HepG2 (cell line): Measurements from ENCODE around the gene IGFN1. TPM values are rescaled to one million over a fixed set of nuclear protein-coding genes. Genes with fewer than 3 reads are reported as not detected.
A peak's percentile ranks its signal among the peaks of the same experiment; 100 is the strongest.

ENCODE experiments used
- ELF4 ChIP-seq: sonication (generic); formaldehyde crosslinking; IDR thresholded peaks from 2 replicates; pipeline ENCODE4 v1.5.0; 2020; ENCODE audit warnings: missing genetic modification reagents, mild to moderate bottlenecking, moderate library complexity, borderline replicate concordance
- GLI4 ChIP-seq: sonication (generic); formaldehyde crosslinking; IDR thresholded peaks from 2 replicates; pipeline ENCODE4 v1.5.1; 2020; ENCODE audit warnings: missing genetic modification reagents, mild to moderate bottlenecking, moderate library complexity, borderline replicate concordance
- HINFP ChIP-seq: sonication (generic); formaldehyde crosslinking; IDR thresholded peaks from 2 replicates; pipeline ENCODE4 v1.4.0; 2020; ENCODE audit warnings: low read depth, mild to moderate bottlenecking, missing genetic modification reagents
- KDM1A ChIP-seq: IDR thresholded peaks from 2 replicates; pipeline ENCODE4 v1.6.1; 2016; ENCODE audit warnings: missing compliant biosample characterization
- MATR3 ChIP-seq: sonication (generic); formaldehyde crosslinking; IDR thresholded peaks from 2 replicates; pipeline ENCODE4 v1.4.0; 2020; ENCODE audit warnings: missing genetic modification reagents
- NONO ChIP-seq, 2 experiments: fragments of 450-650 bp in 1 of 2; sonication (generic) in 1 of 2; formaldehyde crosslinking in 1 of 2; IDR thresholded peaks in 1 of 2; conservative IDR thresholded peaks in 1 of 2; 2 replicates each; pipeline versions ENCODE4 v1.6.1 to v1.8.0; 2017 to 2022; ENCODE audit warnings: mild to moderate bottlenecking in 1 of 2, missing genetic modification reagents in 1 of 2, moderate library complexity in 1 of 2
- PRDM4 ChIP-seq: sonication (generic); formaldehyde crosslinking; IDR thresholded peaks from 2 replicates; pipeline ENCODE4 v1.9.0; 2021; ENCODE audit warnings: missing genetic modification reagents, borderline replicate concordance
- SKIL ChIP-seq: sonication (generic); formaldehyde crosslinking; IDR thresholded peaks from 2 replicates; pipeline ENCODE4 v1.8.0; 2022; ENCODE audit warnings: missing genetic modification reagents, mild to moderate bottlenecking, moderate library complexity, borderline replicate concordance
- SMAD1 ChIP-seq: sonication (generic); formaldehyde crosslinking; IDR thresholded peaks from 2 replicates; pipeline ENCODE4 v1.4.0; 2020; ENCODE audit warnings: missing genetic modification reagents, low read depth, mild to moderate bottlenecking, borderline replicate concordance
- TBX3 ChIP-seq: fragments of 450-650 bp; IDR thresholded peaks from 2 replicates; pipeline ENCODE4 v1.6.1; 2017; ENCODE audit warnings: antibody characterized with exemption, mild to moderate bottlenecking, inconsistent platforms, borderline replicate concordance
- ZBTB38 ChIP-seq: sonication (generic); formaldehyde crosslinking; IDR thresholded peaks from 2 replicates; pipeline ENCODE4 v1.5.1; 2020; ENCODE audit warnings: mild to moderate bottlenecking, missing genetic modification reagents
- ZFY ChIP-seq: sonication (generic); formaldehyde crosslinking; IDR thresholded peaks from 2 replicates; pipeline ENCODE4 v1.4.0; 2020; ENCODE audit warnings: missing genetic modification reagents
- ZNF432 ChIP-seq: sonication (generic); formaldehyde crosslinking; IDR thresholded peaks from 2 replicates; pipeline ENCODE4 v1.5.0; 2020; ENCODE audit warnings: missing genetic modification reagents, mild to moderate bottlenecking, borderline replicate concordance
- ZNF484 ChIP-seq: sonication (generic); formaldehyde crosslinking; IDR thresholded peaks from 2 replicates; pipeline ENCODE4 v1.5.1; 2020; ENCODE audit warnings: mild to moderate bottlenecking, low read depth, missing genetic modification reagents, borderline replicate concordance
- ZNF563 ChIP-seq: sonication (generic); formaldehyde crosslinking; IDR thresholded peaks from 2 replicates; pipeline ENCODE4 v1.8.0; 2022; ENCODE audit warnings: mild to moderate bottlenecking, moderate library complexity, missing genetic modification reagents
- ZNF674 ChIP-seq: sonication (generic); formaldehyde crosslinking; IDR thresholded peaks from 2 replicates; pipeline ENCODE4 v1.5.0; 2020; ENCODE audit warnings: low read depth, mild to moderate bottlenecking, missing genetic modification reagents
- ZNF841 ChIP-seq: sonication (generic); formaldehyde crosslinking; IDR thresholded peaks from 2 replicates; pipeline ENCODE4 v1.8.1; 2023; ENCODE audit warnings: missing genetic modification reagents, borderline replicate concordance
- ZSCAN12 ChIP-seq: sonication (generic); formaldehyde crosslinking; IDR thresholded peaks from 2 replicates; pipeline ENCODE4 v1.9.0; 2021; ENCODE audit warnings: mild to moderate bottlenecking, missing genetic modification reagents
- polyA plus RNA-seq, 8 experiments: library from polyadenylated mRNA; depleted of rRNA in 3 of 8; stranded (reverse) in 7 of 8; unstranded in 1 of 8; fragments of >200 nt; fragmentation: Illumina TruSeq in 4 of 8; extraction: Trizol in 4 of 8; gene quantifications; 2 replicates each; pipeline versions ENCODE4 v1.2.1 to v1.2.3, GENCODE V29; 2011 to 2016; ENCODE audit warnings: low read depth in 4 of 8, missing spikeins in 1 of 8, mixed read lengths in 1 of 8; ENCODE audit not compliant: insufficient read depth in 1 of 8
- total RNA-seq, 5 experiments: library from RNA; depleted of rRNA; stranded (reverse); fragments of >200 nt; fragmentation: Illumina TruSeq; extraction: Trizol; gene quantifications; 2 replicates each; pipeline ENCODE4 v1.2.3, GENCODE V29; 2016; ENCODE audit warnings: low read depth in 1 of 5
- TF ChIP-seq, protein P1 (sequence below): sonication (generic); formaldehyde crosslinking; IDR thresholded peaks from 2 replicates; pipeline ENCODE4 v1.5.1; 2020; ENCODE audit warnings: missing genetic modification reagents, mild to moderate bottlenecking, borderline replicate concordance

The IGFN1 gene
- total and polyA plus RNA-seq, 2 of the 13 experiments (the other 11 are each of a cell fraction or from before 2014, with no cell fraction given) = 0.04 to 0.05 TPM

GRCh38 chr1:201154389-201155165 lies 36.0 kb upstream of the IGFN1 start, which contains the start of gene TMEM9 (continued):
- TF ChIP-seq ZNF841 = no peak
- TF ChIP-seq SMAD1 (CRISPR knock-in tag) = no peak; the same call in 1 of the 2 replicates
- TF ChIP-seq ZFY (CRISPR knock-in tag) = peak; percentile 5
- TF ChIP-seq ZNF674 (CRISPR knock-in tag) = no peak
- no peak for TF ChIP-seq ZNF484 (CRISPR knock-in tag)
- no peak for TF ChIP-seq PRDM4 (CRISPR knock-in tag)
- no peak for TF ChIP-seq ZBTB38
- TF ChIP-seq, protein P1, sequence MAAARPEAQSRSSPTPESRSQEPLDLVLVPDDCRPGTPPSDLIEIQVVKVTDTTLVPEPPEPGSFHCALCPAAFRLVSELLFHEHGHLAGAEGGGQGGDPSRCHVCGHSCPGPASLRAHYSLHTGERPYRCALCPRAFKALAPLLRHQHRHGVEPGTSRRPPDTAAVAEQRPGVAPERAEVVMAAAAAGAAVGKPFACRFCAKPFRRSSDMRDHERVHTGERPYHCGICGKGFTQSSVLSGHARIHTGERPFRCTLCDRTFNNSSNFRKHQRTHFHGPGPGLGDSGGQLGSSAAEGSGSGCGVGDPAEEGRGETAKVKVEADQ (CRISPR knock-in tag) = no peak
- TF ChIP-seq GLI4 (CRISPR knock-in tag) = 0 out of 2 replicates have a peak, but pooled peaks have one; percentile 17
- no peak for TF ChIP-seq ZNF432 (CRISPR knock-in tag)
- TF ChIP-seq MATR3 = no peak
- TF ChIP-seq ELF4 (CRISPR knock-in tag) = no peak
- TF ChIP-seq HINFP (CRISPR knock-in tag) = no peak
- TF ChIP-seq ZNF563 (CRISPR knock-in tag) = no peak
- no peak for TF ChIP-seq ZSCAN12 (CRISPR knock-in tag)
- TF ChIP-seq TBX3 = no peak
- TF ChIP-seq NONO (IDR thresholded peaks at IDR 0.05) = no peak
- peak; percentile 68 for TF ChIP-seq NONO (CRISPR knock-in tag; conservative IDR thresholded peaks at IDR 0.05)
- no peak for TF ChIP-seq SKIL (CRISPR knock-in tag)
- TF ChIP-seq KDM1A (CRISPR knock-in tag) = no peak
